Small intestine (tissue), 7 donors: ENCODE data around the gene TTLL10. TPM values are rescaled to one million over a fixed set of nuclear protein-coding genes. Genes with fewer than 3 reads are reported as not detected.
"Not testable (repeated sequence)": the region's sequence is repeated elsewhere in the genome, so short reads cannot be mapped to it uniquely, and the experiment has no call there.

ENCODE experiments used
- DNase-seq, 2 donors: peaks; one replicate each; pipeline versions ENCODE4 v3.0.0 to v3.0.0-alpha.2; 2013
- FAIRE-seq: peaks from 2 replicates; lab custom pipeline; 2012; peaks lifted over from hg19 to GRCh38; lab: Jason Lieb, UNC
- H3K27ac ChIP-seq, 3 donors: one replicate each; pipeline ENCODE4 v1.5.1; 2013; ENCODE audit warnings: low read length in 2 of 3, mild to moderate bottlenecking in 2 of 3, control low read depth in 1 of 3, inconsistent platforms in 1 of 3, low read depth in 1 of 3, moderate library complexity in 1 of 3
- H3K27me3 ChIP-seq, 3 donors: one replicate each; pipeline ENCODE4 v1.6.1; 2013; ENCODE audit warnings: low read length in 3 of 3, inconsistent platforms in 1 of 3; ENCODE audit not compliant: control insufficient read depth in 3 of 3, insufficient read depth in 3 of 3
- H3K36me3 ChIP-seq, 3 donors: one replicate each; pipeline ENCODE4 v1.6.1; 2013; ENCODE audit warnings: low read length in 3 of 3, inconsistent platforms in 1 of 3, low read depth in 1 of 3, mild to moderate bottlenecking in 1 of 3, moderate library complexity in 1 of 3; ENCODE audit not compliant: control insufficient read depth in 3 of 3, insufficient read depth in 2 of 3
- H3K4me1 ChIP-seq, 3 donors: one replicate each; pipeline ENCODE4 v1.6.1; 2013; ENCODE audit warnings: low read length in 2 of 3, inconsistent platforms in 1 of 3, low read depth in 1 of 3, mild to moderate bottlenecking in 1 of 3, moderate library complexity in 1 of 3; ENCODE audit not compliant: control insufficient read depth in 3 of 3, insufficient read depth in 2 of 3
- H3K4me3 ChIP-seq, 3 donors: one replicate each; pipeline ENCODE4 v1.5.1; 2013; ENCODE audit warnings: low read length in 3 of 3, control low read depth in 1 of 3, inconsistent platforms in 1 of 3, low read depth in 1 of 3, mild to moderate bottlenecking in 1 of 3, moderate library complexity in 1 of 3
- H3K9me3 ChIP-seq, 2 donors: one replicate each; pipeline ENCODE4 v1.6.1; 2013; ENCODE audit warnings: low read depth in 1 of 2, low read length in 1 of 2; ENCODE audit not compliant: control insufficient read depth in 2 of 2, insufficient read depth in 1 of 2
- WGBS, 3 donors: extraction: QIAGEN DNeasy Blood & Tissue Kit; methylation state at CpG; one replicate each; pipeline ENCODE4 v1.1.7; 2013; 5-methylcytosine and 5-hydroxymethylcytosine counted together
- polyA plus RNA-seq, 4 donors: library from polyadenylated mRNA; stranded (reverse) in 3 of 4; unstranded in 1 of 4; fragments of 200-250 nt in 3 of 4; fragments of 120-200 nt in 1 of 4; gene quantifications; one replicate each; pipeline versions ENCODE4 v1.2.1 to v1.2.3, GENCODE V29; 2013
- donor health status: healthy with polysubstance abuse.
- donor health status: control.
- donor health status: control.
- donor health status: Bipolar disorder and iron deficiency.
- donor health status: healthy.

The TTLL10 gene
- polyA plus RNA-seq, 4 donors = 0.21 to 0.36 TPM; not detected in 2

- not testable (repeated sequence) for H3K27ac ChIP-seq, H3K9me3 ChIP-seq, FAIRE-seq, H3K4me3 ChIP-seq, H3K4me1 ChIP-seq, DNase-seq
- WGBS, 3 donors = 30 to 51% (median 33%) methylated on average over 21 to 22 of the region's 22 CpGs
- Histone ChIP-seq H3K27me3 (peaks cover 0 to 18% (median 11%) of the 10 kb centered on the region in 3 donors), H3K36me3 (peaks cover 0 to 19% (median 0%) of the 10 kb centered on the region in 3 donors)
Measured at GRCh38 chr1:1176063-1176761, 2.5 kb downstream of the TTLL10 start.

GRCh38 chr1:1176931-1177330 is 3.3 kb downstream of the TTLL10 start:
- FAIRE-seq = no peak

GRCh38 chr1:1177452-1178206 is 3.9 kb downstream of the TTLL10 start:
- DNase-seq = no peak
- peaks cover 0 to 17% (median 11%) of the 10 kb centered on the region in 3 donors for H3K27me3 ChIP-seq

More at GRCh38 chr1:1176931-1177330, 3.3 kb downstream of the TTLL10 start:
- no peak overlapping the region for H3K27ac ChIP-seq
- peaks cover 0 to 17% (median 11%) of the 10 kb centered on the region in 3 donors for H3K27me3 ChIP-seq
- no peak overlapping the region for H3K4me3 ChIP-seq
- no peaks in the 10 kb centered on the region for H3K9me3 ChIP-seq
- WGBS, 3 donors = 78 to 84% (median 84%) methylated on average over 7 of the region's 7 CpGs
- no peak for DNase-seq
- peaks cover 0 to 19% (median 0%) of the 10 kb centered on the region in 3 donors for H3K36me3 ChIP-seq
- peaks cover 0 to 6% (median 0%) of the 10 kb centered on the region in 3 donors for H3K4me1 ChIP-seq

GRCh38 chr1:1178794-1179331 is 5.2 kb downstream of the TTLL10 start:
- Histone ChIP-seq H3K4me1 (no peaks in the 10 kb centered on the region), H3K27me3 (peaks cover 0 to 8% (median 6%) of the 10 kb centered on the region in 3 donors), H3K4me3 (no peak overlapping the region), H3K9me3 (no peaks in the 10 kb centered on the region), H3K27ac (no peak overlapping the region), H3K36me3 (peaks cover 0 to 16% (median 0%) of the 10 kb centered on the region in 3 donors)
- DNase-seq = no peak
- WGBS, 3 donors = 91 to 95% (median 95%) methylated on average over 25 to 32 of the region's 32 CpGs
- FAIRE-seq = no peak

More at GRCh38 chr1:1177452-1178206, 3.9 kb downstream of the TTLL10 start:
- Histone ChIP-seq H3K36me3 (peaks cover 0 to 19% (median 0%) of the 10 kb centered on the region in 3 donors), H3K4me1 (peaks cover 0 to 6% (median 0%) of the 10 kb centered on the region in 3 donors), H3K4me3 (no peak overlapping the region), H3K27ac (no peak overlapping the region), H3K9me3 (no peaks in the 10 kb centered on the region)
- 83 to 87% (median 85%) methylated on average over 21 of the region's 21 CpGs for WGBS, 3 donors
- no peak for FAIRE-seq

GRCh38 chr1:1179346-1179982 is 5.8 kb downstream of the TTLL10 start:
- Histone ChIP-seq H3K9me3 (no peaks in the 10 kb centered on the region), H3K4me3 (no peak overlapping the region), H3K27me3 (peaks cover 0 to 8% (median 3%) of the 10 kb centered on the region in 3 donors), H3K36me3 (peaks cover 0 to 11% (median 0%) of the 10 kb centered on the region in 3 donors), H3K4me1 (no peaks in the 10 kb centered on the region), H3K27ac (no peak overlapping the region)
- 83 to 96% (median 84%) methylated on average over 20 to 25 of the region's 25 CpGs for WGBS, 3 donors
- FAIRE-seq = no peak
- no peak for DNase-seq

GRCh38 chr1:1179983-1180861 is 6.5 kb downstream of the TTLL10 start:
- Histone ChIP-seq H3K27me3 (peaks cover 0 to 8% (median 3%) of the 10 kb centered on the region in 3 donors), H3K4me3 (no peak overlapping the region), H3K27ac (no peak overlapping the region), H3K9me3 (no peaks in the 10 kb centered on the region), H3K4me1 (no peaks in the 10 kb centered on the region), H3K36me3 (peaks cover 0 to 9% (median 0%) of the 10 kb centered on the region in 3 donors)
- FAIRE-seq (no peak), DNase-seq (no peak)
- WGBS, 3 donors = 81 to 93% (median 84%) methylated on average over 45 to 51 of the region's 51 CpGs

GRCh38 chr1:1181129-1181937 is 7.7 kb downstream of the TTLL10 start:
- Histone ChIP-seq H3K4me1 (no peaks in the 10 kb centered on the region), H3K36me3 (peaks cover 0 to 6% (median 0%) of the 10 kb centered on the region in 3 donors), H3K27ac (no peak overlapping the region), H3K9me3 (no peaks in the 10 kb centered on the region), H3K27me3 (peaks cover 0 to 8% (median 3%) of the 10 kb centered on the region in 3 donors), H3K4me3 (no peak overlapping the region)
- 86 to 89% (median 89%) methylated on average over 25 to 26 of the region's 26 CpGs for WGBS, 3 donors
- FAIRE-seq (no peak), DNase-seq (no peak)
